A549 (cell line): ENCODE data around the gene HMSD.
A peak's percentile ranks its signal among the peaks of the same experiment; 100 is the strongest.

ENCODE experiments used
- BHLHE40 ChIP-seq: IDR thresholded peaks from 2 replicates; pipeline ENCODE4 v1.6.1; 2012; ENCODE audit warnings: low read depth, low read length, inconsistent platforms
- CBX2 ChIP-seq: fragments of 200-600 bp; sonication (generic); IDR thresholded peaks from 2 replicates; pipeline ENCODE4 v1.6.1; 2016; ENCODE audit warnings: low read depth, mild to moderate bottlenecking, borderline replicate concordance
- CHD2 ChIP-seq: fragments of 150-350 bp; IDR thresholded peaks from 2 replicates; pipeline ENCODE4 v1.6.1; 2014; ENCODE audit warnings: low read length; ENCODE audit not compliant: partially characterized antibody
- CHD4 ChIP-seq: fragments of 200-600 bp; sonication (generic); IDR thresholded peaks from 2 replicates; pipeline ENCODE4 v1.6.1; 2016; ENCODE audit warnings: antibody characterized with exemption, mild to moderate bottlenecking, borderline replicate concordance
- FOSL2 ChIP-seq, 2 experiments: fragments of 450-650 bp in 1 of 2; fragments of >200 bp in 1 of 2; sonication (Bioruptor Twin) in 1 of 2; formaldehyde crosslinking; IDR thresholded peaks; 2 replicates each; pipeline versions ENCODE4 v1.5.0 to v1.6.1; 2016 to 2020; ENCODE audit warnings: mild to moderate bottlenecking in 1 of 2, moderate library complexity in 1 of 2
- GATA3 ChIP-seq: IDR thresholded peaks from 2 replicates; pipeline ENCODE4 v1.6.1; 2012; ENCODE audit warnings: borderline replicate concordance
- JUNB ChIP-seq: fragments of >200 bp; sonication (Bioruptor Twin); formaldehyde crosslinking; IDR thresholded peaks from 2 replicates; pipeline ENCODE4 v1.6.1; 2016
- KDM5A ChIP-seq: fragments of 200-600 bp; sonication (generic); IDR thresholded peaks from 2 replicates; pipeline ENCODE4 v1.6.1; 2016; ENCODE audit warnings: antibody characterized with exemption, mild to moderate bottlenecking
- MYC ChIP-seq: IDR thresholded peaks from 2 replicates; pipeline ENCODE4 v1.6.1; 2012; ENCODE audit warnings: mild to moderate bottlenecking, inconsistent platforms, low read length, improper control_type of control experiment, borderline replicate concordance
- POLR2A ChIP-seq: IDR thresholded peaks from 2 replicates; pipeline ENCODE4 v1.6.1; 2012; ENCODE audit warnings: mild to moderate bottlenecking, low read length
- POLR2AphosphoS2 ChIP-seq: conservative IDR thresholded peaks from 2 replicates; pipeline ENCODE4 v1.6.1; 2012; ENCODE audit warnings: low read length, improper control_type of control experiment, inconsistent platforms
- RNF2 ChIP-seq: fragments of 200-600 bp; sonication (generic); IDR thresholded peaks from 2 replicates; pipeline ENCODE4 v1.6.1; 2016; ENCODE audit warnings: low read depth, mild to moderate bottlenecking, antibody characterized with exemption, moderate library complexity, borderline replicate concordance
- ZC3H11A ChIP-seq: fragments of 450-650 bp; IDR thresholded peaks from 2 replicates; pipeline ENCODE4 v1.6.1; 2014; ENCODE audit warnings: antibody characterized with exemption, mild to moderate bottlenecking
- TF ChIP-seq, protein P1 (sequence below): fragments of >200 bp; sonication (Bioruptor Twin); formaldehyde crosslinking; IDR thresholded peaks from 3 replicates; pipeline ENCODE4 v1.5.1; 2016

DNA sequence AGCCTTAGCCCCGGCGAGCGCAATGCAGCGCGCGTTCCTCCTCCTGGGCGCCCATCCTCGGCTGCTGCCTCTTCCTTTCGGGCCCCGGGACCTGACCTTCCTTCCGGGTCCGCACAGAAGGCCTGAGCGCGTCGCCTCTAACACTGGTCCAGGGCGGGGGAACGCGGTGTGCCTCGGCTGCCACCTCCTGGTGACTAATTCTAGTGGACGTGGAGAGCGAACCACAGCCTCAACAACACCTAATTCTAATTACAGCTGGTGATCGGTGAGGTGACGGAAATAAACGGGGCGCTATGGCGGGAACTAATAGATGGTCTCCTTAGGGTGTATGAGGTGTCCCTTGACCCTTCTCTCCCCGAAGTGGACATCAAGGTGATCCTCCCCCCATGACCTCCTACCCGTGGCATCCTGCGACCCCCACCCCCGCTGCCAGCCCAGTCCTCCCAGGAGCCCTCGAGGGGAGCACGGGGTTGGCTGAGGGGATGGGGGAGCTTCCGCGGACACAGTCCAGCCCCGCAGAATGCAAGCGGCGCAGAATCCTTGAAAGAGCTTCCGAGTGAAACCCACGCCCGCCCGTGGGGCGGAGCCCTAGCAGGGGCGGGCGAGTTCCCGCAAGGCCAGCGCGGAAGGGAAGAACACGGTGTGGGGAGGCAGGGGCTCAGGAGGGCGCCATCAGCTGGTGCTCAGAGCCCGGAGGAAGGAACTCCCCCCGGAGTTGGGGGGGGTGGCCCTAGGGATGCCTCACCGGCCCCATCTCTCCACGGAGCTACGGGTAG, 12.8 kb upstream of the HMSD start:
- TF ChIP-seq POLR2A = no peak
- TF ChIP-seq POLR2AphosphoS2 = no peak
- no peak for TF ChIP-seq GATA3
- TF ChIP-seq JUNB = no peak
- no peak for TF ChIP-seq FOSL2 (IDR thresholded peaks at IDR 0.05)
- no peak for TF ChIP-seq FOSL2 (CRISPR knock-in tag; IDR thresholded peaks at IDR 0.05)
- TF ChIP-seq CBX2 = no peak
- no peak for TF ChIP-seq CHD2
- TF ChIP-seq, protein P1, sequence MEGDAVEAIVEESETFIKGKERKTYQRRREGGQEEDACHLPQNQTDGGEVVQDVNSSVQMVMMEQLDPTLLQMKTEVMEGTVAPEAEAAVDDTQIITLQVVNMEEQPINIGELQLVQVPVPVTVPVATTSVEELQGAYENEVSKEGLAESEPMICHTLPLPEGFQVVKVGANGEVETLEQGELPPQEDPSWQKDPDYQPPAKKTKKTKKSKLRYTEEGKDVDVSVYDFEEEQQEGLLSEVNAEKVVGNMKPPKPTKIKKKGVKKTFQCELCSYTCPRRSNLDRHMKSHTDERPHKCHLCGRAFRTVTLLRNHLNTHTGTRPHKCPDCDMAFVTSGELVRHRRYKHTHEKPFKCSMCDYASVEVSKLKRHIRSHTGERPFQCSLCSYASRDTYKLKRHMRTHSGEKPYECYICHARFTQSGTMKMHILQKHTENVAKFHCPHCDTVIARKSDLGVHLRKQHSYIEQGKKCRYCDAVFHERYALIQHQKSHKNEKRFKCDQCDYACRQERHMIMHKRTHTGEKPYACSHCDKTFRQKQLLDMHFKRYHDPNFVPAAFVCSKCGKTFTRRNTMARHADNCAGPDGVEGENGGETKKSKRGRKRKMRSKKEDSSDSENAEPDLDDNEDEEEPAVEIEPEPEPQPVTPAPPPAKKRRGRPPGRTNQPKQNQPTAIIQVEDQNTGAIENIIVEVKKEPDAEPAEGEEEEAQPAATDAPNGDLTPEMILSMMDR = peak; percentile 45
- no peak for TF ChIP-seq ZC3H11A
- no peak for TF ChIP-seq BHLHE40
- TF ChIP-seq CHD4 = no peak
- TF ChIP-seq KDM5A = no peak
- no peak for TF ChIP-seq MYC
- no peak for TF ChIP-seq RNF2
